ENCODE results near the gene PROSER3. TPM values are rescaled to one million over a fixed set of nuclear protein-coding genes. Genes with fewer than 3 reads are reported as not detected.
A peak's percentile ranks its signal among the peaks of the same experiment; 100 is the strongest.

Gene PROSER3
- total and polyA plus RNA-seq, 2 experiments from 2014 or later: 21.8 to 28.0 TPM

GRCh38 chr19:35768082-35768421 is 10.1 kb downstream of the PROSER3 start:
- peak overlapping the region; percentile 41; the same call in 1 of the 2 replicates for H3K4me3 ChIP-seq
- H3K27ac Mint-ChIP-seq: 0 out of 2 replicates have a peak overlapping the region, but pooled peaks have one; percentile 36
- peak overlapping the region; percentile 73 for H3K4me2 ChIP-seq
- H3K36me3 Mint-ChIP-seq (ENCODE audit: low read depth): peaks cover 19% of the 10 kb centered on the region
- H3F3A ChIP-seq (replicated peaks; ENCODE audit: low read depth): 0 out of 2 replicates have a peak, but pooled peaks cover 4% of the 10 kb centered on the region
- H2AFZ ChIP-seq: no peak overlapping the region
- DNase-seq (ENCODE audit: low spot score) (no peak), ATAC-seq (no peak)
- H3K27me3 ChIP-seq (ENCODE audit: insufficient read depth): peaks cover 4% of the 10 kb centered on the region; the same call in 1 of the 2 replicates
- TF ChIP-seq, protein P1, sequence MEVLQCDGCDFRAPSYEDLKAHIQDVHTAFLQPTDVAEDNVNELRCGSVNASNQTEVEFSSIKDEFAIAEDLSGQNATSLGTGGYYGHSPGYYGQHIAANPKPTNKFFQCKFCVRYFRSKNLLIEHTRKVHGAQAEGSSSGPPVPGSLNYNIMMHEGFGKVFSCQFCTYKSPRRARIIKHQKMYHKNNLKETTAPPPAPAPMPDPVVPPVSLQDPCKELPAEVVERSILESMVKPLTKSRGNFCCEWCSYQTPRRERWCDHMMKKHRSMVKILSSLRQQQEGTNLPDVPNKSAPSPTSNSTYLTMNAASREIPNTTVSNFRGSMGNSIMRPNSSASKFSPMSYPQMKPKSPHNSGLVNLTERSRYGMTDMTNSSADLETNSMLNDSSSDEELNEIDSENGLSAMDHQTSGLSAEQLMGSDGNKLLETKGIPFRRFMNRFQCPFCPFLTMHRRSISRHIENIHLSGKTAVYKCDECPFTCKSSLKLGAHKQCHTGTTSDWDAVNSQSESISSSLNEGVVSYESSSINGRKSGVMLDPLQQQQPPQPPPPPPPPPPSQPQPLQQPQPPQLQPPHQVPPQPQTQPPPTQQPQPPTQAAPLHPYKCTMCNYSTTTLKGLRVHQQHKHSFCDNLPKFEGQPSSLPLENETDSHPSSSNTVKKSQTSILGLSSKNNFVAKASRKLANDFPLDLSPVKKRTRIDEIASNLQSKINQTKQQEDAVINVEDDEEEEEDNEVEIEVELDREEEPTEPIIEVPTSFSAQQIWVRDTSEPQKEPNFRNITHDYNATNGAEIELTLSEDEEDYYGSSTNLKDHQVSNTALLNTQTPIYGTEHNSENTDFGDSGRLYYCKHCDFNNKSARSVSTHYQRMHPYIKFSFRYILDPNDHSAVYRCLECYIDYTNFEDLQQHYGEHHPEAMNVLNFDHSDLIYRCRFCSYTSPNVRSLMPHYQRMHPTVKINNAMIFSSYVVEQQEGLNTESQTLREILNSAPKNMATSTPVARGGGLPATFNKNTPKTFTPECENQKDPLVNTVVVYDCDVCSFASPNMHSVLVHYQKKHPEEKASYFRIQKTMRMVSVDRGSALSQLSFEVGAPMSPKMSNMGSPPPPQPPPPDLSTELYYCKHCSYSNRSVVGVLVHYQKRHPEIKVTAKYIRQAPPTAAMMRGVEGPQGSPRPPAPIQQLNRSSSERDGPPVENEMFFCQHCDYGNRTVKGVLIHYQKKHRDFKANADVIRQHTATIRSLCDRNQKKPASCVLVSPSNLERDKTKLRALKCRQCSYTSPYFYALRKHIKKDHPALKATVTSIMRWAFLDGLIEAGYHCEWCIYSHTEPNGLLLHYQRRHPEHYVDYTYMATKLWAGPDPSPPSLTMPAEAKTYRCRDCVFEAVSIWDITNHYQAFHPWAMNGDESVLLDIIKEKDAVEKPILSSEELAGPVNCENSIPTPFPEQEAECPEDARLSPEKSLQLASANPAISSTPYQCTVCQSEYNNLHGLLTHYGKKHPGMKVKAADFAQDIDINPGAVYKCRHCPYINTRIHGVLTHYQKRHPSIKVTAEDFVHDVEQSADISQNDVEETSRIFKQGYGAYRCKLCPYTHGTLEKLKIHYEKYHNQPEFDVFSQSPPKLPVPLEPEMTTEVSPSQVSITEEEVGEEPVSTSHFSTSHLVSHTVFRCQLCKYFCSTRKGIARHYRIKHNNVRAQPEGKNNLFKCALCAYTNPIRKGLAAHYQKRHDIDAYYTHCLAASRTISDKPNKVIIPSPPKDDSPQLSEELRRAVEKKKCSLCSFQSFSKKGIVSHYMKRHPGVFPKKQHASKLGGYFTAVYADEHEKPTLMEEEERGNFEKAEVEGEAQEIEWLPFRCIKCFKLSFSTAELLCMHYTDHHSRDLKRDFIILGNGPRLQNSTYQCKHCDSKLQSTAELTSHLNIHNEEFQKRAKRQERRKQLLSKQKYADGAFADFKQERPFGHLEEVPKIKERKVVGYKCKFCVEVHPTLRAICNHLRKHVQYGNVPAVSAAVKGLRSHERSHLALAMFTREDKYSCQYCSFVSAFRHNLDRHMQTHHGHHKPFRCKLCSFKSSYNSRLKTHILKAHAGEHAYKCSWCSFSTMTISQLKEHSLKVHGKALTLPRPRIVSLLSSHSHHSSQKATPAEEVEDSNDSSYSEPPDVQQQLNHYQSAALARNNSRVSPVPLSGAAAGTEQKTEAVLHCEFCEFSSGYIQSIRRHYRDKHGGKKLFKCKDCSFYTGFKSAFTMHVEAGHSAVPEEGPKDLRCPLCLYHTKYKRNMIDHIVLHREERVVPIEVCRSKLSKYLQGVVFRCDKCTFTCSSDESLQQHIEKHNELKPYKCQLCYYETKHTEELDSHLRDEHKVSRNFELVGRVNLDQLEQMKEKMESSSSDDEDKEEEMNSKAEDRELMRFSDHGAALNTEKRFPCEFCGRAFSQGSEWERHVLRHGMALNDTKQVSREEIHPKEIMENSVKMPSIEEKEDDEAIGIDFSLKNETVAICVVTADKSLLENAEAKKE (CRISPR knock-in tag; IDR thresholded peaks at IDR 0.05): no peak
- no peak for TF ChIP-seq ETS1 (IDR thresholded peaks at IDR 0.05)
- TF ChIP-seq STAT1 (IDR thresholded peaks at IDR 0.05; ENCODE audit: unreplicated experiment): no peak
- no peak for TF ChIP-seq CREB1 (CRISPR knock-in tag; IDR thresholded peaks at IDR 0.05; ENCODE audit: low read depth)
- TF ChIP-seq, protein P2, sequence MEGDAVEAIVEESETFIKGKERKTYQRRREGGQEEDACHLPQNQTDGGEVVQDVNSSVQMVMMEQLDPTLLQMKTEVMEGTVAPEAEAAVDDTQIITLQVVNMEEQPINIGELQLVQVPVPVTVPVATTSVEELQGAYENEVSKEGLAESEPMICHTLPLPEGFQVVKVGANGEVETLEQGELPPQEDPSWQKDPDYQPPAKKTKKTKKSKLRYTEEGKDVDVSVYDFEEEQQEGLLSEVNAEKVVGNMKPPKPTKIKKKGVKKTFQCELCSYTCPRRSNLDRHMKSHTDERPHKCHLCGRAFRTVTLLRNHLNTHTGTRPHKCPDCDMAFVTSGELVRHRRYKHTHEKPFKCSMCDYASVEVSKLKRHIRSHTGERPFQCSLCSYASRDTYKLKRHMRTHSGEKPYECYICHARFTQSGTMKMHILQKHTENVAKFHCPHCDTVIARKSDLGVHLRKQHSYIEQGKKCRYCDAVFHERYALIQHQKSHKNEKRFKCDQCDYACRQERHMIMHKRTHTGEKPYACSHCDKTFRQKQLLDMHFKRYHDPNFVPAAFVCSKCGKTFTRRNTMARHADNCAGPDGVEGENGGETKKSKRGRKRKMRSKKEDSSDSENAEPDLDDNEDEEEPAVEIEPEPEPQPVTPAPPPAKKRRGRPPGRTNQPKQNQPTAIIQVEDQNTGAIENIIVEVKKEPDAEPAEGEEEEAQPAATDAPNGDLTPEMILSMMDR (conservative IDR thresholded peaks at IDR 0.05; ENCODE audit: low read depth in 2 of 2): no peak
- TF ChIP-seq EZH2 (IDR thresholded peaks at IDR 0.05; ENCODE audit: low read depth, unreplicated experiment): no peak
- no peak; the same call in 1 of the 2 replicates for TF ChIP-seq POLR2AphosphoS5 (IDR thresholded peaks at IDR 0.05; ENCODE audit: low read depth)
- TF ChIP-seq NANOG (IDR thresholded peaks at IDR 0.05; ENCODE audit: borderline replicate concordance): no peak
- no peak for TF ChIP-seq EZH2phosphoT487 (IDR thresholded peaks at IDR 0.05; ENCODE audit: unreplicated experiment)
- TF ChIP-seq JUNB (IDR thresholded peaks at IDR 0.05; ENCODE audit: unreplicated experiment): no peak
- TF ChIP-seq REST (IDR thresholded peaks at IDR 0.05; ENCODE audit: unreplicated experiment): no peak
- TF ChIP-seq ZNF331 (CRISPR knock-in tag; IDR thresholded peaks at IDR 0.05; ENCODE audit: low read depth): no peak
- no peak for TF ChIP-seq ZNF114 (CRISPR knock-in tag; IDR thresholded peaks at IDR 0.05)
- H3K79me2 ChIP-seq (replicated peaks; ENCODE audit: insufficient read depth): no peaks in the 10 kb centered on the region
- no peaks in the 10 kb centered on the region for H3K9me2 ChIP-seq (ENCODE audit: insufficient read depth)
- H3K27ac ChIP-seq (ENCODE audit: low read depth): no peak overlapping the region
- H3K36me3 ChIP-seq (ENCODE audit: insufficient read depth): no peaks in the 10 kb centered on the region
- no peaks in the 10 kb centered on the region; the same call in none of the 2 replicates for H4K20me1 ChIP-seq (replicated peaks; ENCODE audit: insufficient read depth)
- H3K27me3 Mint-ChIP-seq (ENCODE audit: insufficient read depth, low read depth, poor library complexity): peaks cover 4% of the 10 kb centered on the region
- H3K4me1 Mint-ChIP-seq: peaks cover 10% of the 10 kb centered on the region
- peaks cover 8% of the 10 kb centered on the region; the same call in 1 of the 2 replicates for H3K4me1 ChIP-seq (ENCODE audit: insufficient read depth)
- H3K9me3 Mint-ChIP-seq: no peaks in the 10 kb centered on the region
- H3K4me3 Mint-ChIP-seq: 0 out of 3 replicates have a peak overlapping the region, but pooled peaks have one; percentile 23

Data from GM23338 (cell line).